Activated T-helper 2 cell treated with anti-CD3 and anti-CD28 coated beads, Interferon-gamma antibody, Interleukin-2, Interleukin-4, amounts not matched to agents 10 μg/mL and 5 μg/mL and 100 μg/mL, durations not matched to agents 14 hours and 24 hours and 36 hours (primary cell): Measurements from ENCODE around the gene TINCR. TPM values are rescaled to one million over a fixed set of nuclear protein-coding genes. Genes with fewer than 3 reads are reported as not detected.
"Not testable (repeated sequence)": the region's sequence is repeated elsewhere in the genome, so short reads cannot be mapped to it uniquely, and the experiment has no call there.

Experiments
- DNase-seq: peaks from one replicate; pipeline ENCODE4 v3.0.0; 2021; ENCODE audit warnings: low spot score
- H3K27ac Mint-ChIP-seq: one replicate; pipeline ENCODE4 v1.8.0; 2021; ENCODE audit warnings: mixed read lengths
- H3K27me3 Mint-ChIP-seq: one replicate; pipeline ENCODE4 v1.8.0; 2021; ENCODE audit warnings: low read depth, mixed read lengths
- H3K36me3 Mint-ChIP-seq: one replicate; pipeline ENCODE4 v1.8.0; 2021; ENCODE audit warnings: low read depth, mixed read lengths
- H3K4me1 Mint-ChIP-seq: one replicate; pipeline ENCODE4 v1.8.0; 2021; ENCODE audit warnings: low read depth, mixed read lengths
- H3K4me3 Mint-ChIP-seq: one replicate; pipeline ENCODE4 v1.8.0; 2021; ENCODE audit warnings: low read depth, mild to moderate bottlenecking, moderate library complexity, mixed read lengths
- H3K9me3 Mint-ChIP-seq: one replicate; pipeline ENCODE4 v1.8.0; 2021; ENCODE audit warnings: mixed read lengths
- intact Hi-C: fragments of 100-400 bp; cut with micrococcal nuclease; formaldehyde crosslinking; loops from one replicate; pipeline ENCODE4 v1.15.1; 2023
- total RNA-seq: library from RNA; stranded (reverse); gene quantifications from 2 replicates; pipeline ENCODE4 v1.2.3, GENCODE V29; 2022

TINCR gene
- total RNA-seq = 0.37 and 0.52 TPM in 2 replicates

GRCh38 chr19:5567360-5567969, at the start of gene TINCR:
TINCR (minus strand) TSS chr19:5567953.
- intact Hi-C loops = no loop called here
- H3K27me3 Mint-ChIP-seq = no peaks in the 10 kb centered on the region
- H3K27ac Mint-ChIP-seq = no peak within 1 kb of the TSS
- DNase-seq = no peak
- no peak within 1 kb of the TSS for H3K4me3 Mint-ChIP-seq
- no peaks in the 10 kb centered on the region for H3K36me3 Mint-ChIP-seq
- no peaks in the 10 kb centered on the region for H3K4me1 Mint-ChIP-seq
- no peaks in the 10 kb centered on the region for H3K9me3 Mint-ChIP-seq

GRCh38 chr19:5617080-5617479, 49.3 kb upstream of the TINCR start:
- H3K27ac Mint-ChIP-seq = no peak overlapping the region
- no peak for DNase-seq
- no peak overlapping the region for H3K4me3 Mint-ChIP-seq
- intact Hi-C loops = no loop called here
- H3K4me1 Mint-ChIP-seq = peaks cover 21% of the 10 kb centered on the region
- H3K27me3 Mint-ChIP-seq = no peaks in the 10 kb centered on the region
- H3K9me3 Mint-ChIP-seq = no peaks in the 10 kb centered on the region
- peaks cover 93% of the 10 kb centered on the region for H3K36me3 Mint-ChIP-seq

- Mint-ChIP-seq H3K36me3 (peaks cover 90% of the 10 kb centered on the region), H3K4me3 (no peak overlapping the region), H3K27ac (no peak overlapping the region), H3K4me1 (peaks cover 14% of the 10 kb centered on the region), H3K27me3 (no peaks in the 10 kb centered on the region), H3K9me3 (no peaks in the 10 kb centered on the region)
- no peak for DNase-seq
- intact Hi-C loops = no loop called here
Measured at GRCh38 chr19:5615756-5616327, 48.1 kb upstream of the TINCR start.

- H3K9me3 Mint-ChIP-seq = no peaks in the 10 kb centered on the region
- peaks cover 3% of the 10 kb centered on the region for H3K4me1 Mint-ChIP-seq
- H3K36me3 Mint-ChIP-seq = peaks cover 92% of the 10 kb centered on the region
- intact Hi-C loops = no loop called here
- H3K27me3 Mint-ChIP-seq = no peaks in the 10 kb centered on the region
- H3K27ac Mint-ChIP-seq = no peak overlapping the region
- H3K4me3 Mint-ChIP-seq = no peak overlapping the region
- DNase-seq = no peak
Measured at GRCh38 chr19:5612891-5613865, 45.4 kb upstream of the TINCR start.

GRCh38 chr19:5609881-5610448, 42.2 kb upstream of the TINCR start:
- H3K27me3 Mint-ChIP-seq = no peaks in the 10 kb centered on the region

GRCh38 chr19:5608766-5609165, 41.0 kb upstream of the TINCR start:
- DNase-seq, H3K9me3 Mint-ChIP-seq, H3K4me1 Mint-ChIP-seq, H3K27me3 Mint-ChIP-seq, H3K4me3 Mint-ChIP-seq, H3K27ac Mint-ChIP-seq, intact Hi-C loops: not testable (repeated sequence)
- H3K36me3 Mint-ChIP-seq = peaks cover 90% of the 10 kb centered on the region

More at GRCh38 chr19:5609881-5610448, 42.2 kb upstream of the TINCR start:
- Mint-ChIP-seq H3K4me1 (peaks cover 6% of the 10 kb centered on the region), H3K27ac (no peak overlapping the region), H3K36me3 (peaks cover 90% of the 10 kb centered on the region), H3K9me3 (no peaks in the 10 kb centered on the region), H3K4me3 (no peak overlapping the region)
- no peak for DNase-seq
- intact Hi-C loops = no loop called here

- H3K4me3 Mint-ChIP-seq = no peak overlapping the region
- no peaks in the 10 kb centered on the region for H3K9me3 Mint-ChIP-seq
- H3K36me3 Mint-ChIP-seq = peaks cover 90% of the 10 kb centered on the region
- no peak overlapping the region for H3K27ac Mint-ChIP-seq
- H3K4me1 Mint-ChIP-seq = peaks cover 6% of the 10 kb centered on the region
- intact Hi-C loops = no loop called here
- DNase-seq = no peak
- H3K27me3 Mint-ChIP-seq = no peaks in the 10 kb centered on the region
Measured at GRCh38 chr19:5608291-5608690, 40.5 kb upstream of the TINCR start.

GRCh38 chr19:5607318-5608275, 39.8 kb upstream of the TINCR start:
- Mint-ChIP-seq H3K27ac (no peak overlapping the region), H3K36me3 (peaks cover 88% of the 10 kb centered on the region), H3K27me3 (no peaks in the 10 kb centered on the region), H3K9me3 (no peaks in the 10 kb centered on the region), H3K4me1 (peaks cover 3% of the 10 kb centered on the region), H3K4me3 (no peak overlapping the region)
- intact Hi-C loops = no loop called here
- no peak for DNase-seq

- Mint-ChIP-seq H3K36me3 (peaks cover 88% of the 10 kb centered on the region), H3K27ac (no peak overlapping the region)
- intact Hi-C loops = no loop called here
Measured at GRCh38 chr19:5605362-5605761, 37.6 kb upstream of the TINCR start.

GRCh38 chr19:5603626-5604025, 35.9 kb upstream of the TINCR start:
- Mint-ChIP-seq H3K9me3 (no peaks in the 10 kb centered on the region), H3K4me1 (peaks cover 3% of the 10 kb centered on the region), H3K27ac (no peak overlapping the region), H3K27me3 (no peaks in the 10 kb centered on the region), H3K4me3 (no peak overlapping the region), H3K36me3 (peaks cover 90% of the 10 kb centered on the region)
- intact Hi-C loops = no loop called here
- no peak for DNase-seq

More at GRCh38 chr19:5605362-5605761, 37.6 kb upstream of the TINCR start:
- Mint-ChIP-seq H3K4me1 (peaks cover 3% of the 10 kb centered on the region), H3K4me3 (no peak overlapping the region), H3K27me3 (no peaks in the 10 kb centered on the region), H3K9me3 (no peaks in the 10 kb centered on the region)
- DNase-seq = no peak

- Mint-ChIP-seq H3K36me3 (peaks cover 82% of the 10 kb centered on the region), H3K4me3 (no peak overlapping the region), H3K9me3 (no peaks in the 10 kb centered on the region), H3K4me1 (no peaks in the 10 kb centered on the region), H3K27ac (no peak overlapping the region), H3K27me3 (no peaks in the 10 kb centered on the region)
- DNase-seq = no peak
- intact Hi-C loops = no loop called here
Measured at GRCh38 chr19:5600797-5601196, 33.0 kb upstream of the TINCR start.

- Mint-ChIP-seq H3K27ac (no peak overlapping the region), H3K4me3 (no peak overlapping the region), H3K27me3 (no peaks in the 10 kb centered on the region), H3K36me3 (peaks cover 82% of the 10 kb centered on the region), H3K9me3 (no peaks in the 10 kb centered on the region), H3K4me1 (no peaks in the 10 kb centered on the region)
- intact Hi-C loops = no loop called here
- DNase-seq = no peak
Measured at GRCh38 chr19:5595745-5596144, 28.0 kb upstream of the TINCR start.
